ENCODE data around the gene PDS5A.
"Not testable (repeated sequence)": the region's sequence is repeated elsewhere in the genome, so short reads cannot be mapped to it uniquely, and the experiment has no call there.

Gene PDS5A

GRCh38 chr4:39834269-39834668 lies 143.4 kb downstream of the PDS5A start:
- no peak for DNase-seq

- no peak for DNase-seq
Measured at GRCh38 chr4:39825741-39826231, 151.9 kb downstream of the PDS5A start.

GRCh38 chr4:39825090-39825489 lies 152.6 kb downstream of the PDS5A start:
- DNase-seq, result peak; percentile 18 to 57 (median 48)

- DNase-seq, result no peak
Measured at GRCh38 chr4:39823191-39823590, 154.5 kb downstream of the PDS5A start.

GRCh38 chr4:39822662-39823061 lies 155.0 kb downstream of the PDS5A start:
- DNase-seq, result no peak

GRCh38 chr4:39821951-39822350 lies 155.8 kb downstream of the PDS5A start:
- no peak for DNase-seq

GRCh38 chr4:39820186-39820585 lies 157.5 kb downstream of the PDS5A start:
- DNase-seq, result no peak

GRCh38 chr4:39818646-39819045 lies 159.1 kb downstream of the PDS5A start:
- no peak for DNase-seq

- no peak for DNase-seq
Measured at GRCh38 chr4:39814403-39815185, 163.1 kb downstream of the PDS5A start.

GRCh38 chr4:39813761-39814160 lies 163.9 kb downstream of the PDS5A start:
- not testable (repeated sequence) for DNase-seq

GRCh38 chr4:39813033-39813432 lies 164.7 kb downstream of the PDS5A start:
- DNase-seq, result not testable (repeated sequence)

GRCh38 chr4:39812500-39812899 lies 165.2 kb downstream of the PDS5A start:
- peak in 1 of 4 experiments; percentile 18 for DNase-seq

GRCh38 chr4:39808231-39808749 lies 169.4 kb downstream of the PDS5A start:
- no peak for DNase-seq

GRCh38 chr4:39802005-39802404 lies 175.7 kb downstream of the PDS5A start:
- no peak for DNase-seq

- DNase-seq, result not testable (repeated sequence)
Measured at GRCh38 chr4:39792976-39793375, 184.7 kb downstream of the PDS5A start.

- peak in 1 of 4 experiments; percentile 10 for DNase-seq
Measured at GRCh38 chr4:39792529-39792928, 185.2 kb downstream of the PDS5A start.

- no peak for DNase-seq
Measured at GRCh38 chr4:39792128-39792527, 185.6 kb downstream of the PDS5A start.

- no peak for DNase-seq
Measured at GRCh38 chr4:39786838-39787237, 190.9 kb downstream of the PDS5A start.

GRCh38 chr4:39785083-39785482 lies 192.6 kb downstream of the PDS5A start:
- DNase-seq, result no peak

- not testable (repeated sequence) for DNase-seq
Measured at GRCh38 chr4:39781988-39782387, 195.7 kb downstream of the PDS5A start.
